ENCODE results near the gene KCNMB2. TPM values are rescaled to one million over a fixed set of nuclear protein-coding genes. Genes with fewer than 3 reads are reported as not detected.

Gene KCNMB2
- total RNA-seq, 1 experiment from 2014 or later, result not detected

DNA sequence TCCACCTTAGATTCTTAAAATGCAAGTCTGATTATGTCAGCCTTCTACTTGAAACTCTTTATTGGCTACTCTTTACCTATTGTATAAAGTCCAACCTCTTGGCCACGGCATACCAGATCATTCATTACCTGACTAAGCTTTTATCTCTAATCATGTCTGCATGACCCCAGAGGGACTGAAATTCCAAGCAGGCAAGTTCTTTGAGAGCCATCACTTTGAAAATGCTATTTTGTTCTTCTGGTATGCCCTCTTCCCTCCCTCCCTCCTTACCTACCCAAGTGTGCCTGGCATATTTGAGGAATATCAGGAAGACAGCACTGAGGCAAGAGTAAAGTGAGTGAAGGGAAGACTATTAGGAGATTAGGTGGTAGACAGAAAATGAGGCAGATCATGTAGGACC, 57.5 kb downstream of the KCNMB2 start:
- Histone ChIP-seq H3K36me3 (ENCODE audit: low read depth, low read length) (no peaks in the 10 kb centered on the region), H3K27ac (ENCODE audit: low read length) (no peak overlapping the region), H3K27me3 (ENCODE audit: low read length) (peaks cover 8% of the 10 kb centered on the region; the same call in 1 of the 2 replicates), H3K4me3 (ENCODE audit: low read length) (no peak overlapping the region), H3F3A (ENCODE audit: low read length, unreplicated experiment) (no peaks in the 10 kb centered on the region), H3K9ac (ENCODE audit: low read length) (no peak overlapping the region), H4K20me1 (ENCODE audit: low read length) (no peaks in the 10 kb centered on the region), H3K9me2 (replicated peaks; ENCODE audit: low read length) (no peaks in the 10 kb centered on the region), H3K4me1 (ENCODE audit: insufficient read depth, low read length) (no peaks in the 10 kb centered on the region), H3K9me3 (ENCODE audit: low read length) (no peaks in the 10 kb centered on the region), H3K4me2 (ENCODE audit: low read length) (no peak overlapping the region), H2AFZ (ENCODE audit: low read length) (no peak overlapping the region), H3K79me2 (ENCODE audit: low read length) (no peaks in the 10 kb centered on the region)
- no peak for DNase-seq
- TF ChIP-seq, protein P1, sequence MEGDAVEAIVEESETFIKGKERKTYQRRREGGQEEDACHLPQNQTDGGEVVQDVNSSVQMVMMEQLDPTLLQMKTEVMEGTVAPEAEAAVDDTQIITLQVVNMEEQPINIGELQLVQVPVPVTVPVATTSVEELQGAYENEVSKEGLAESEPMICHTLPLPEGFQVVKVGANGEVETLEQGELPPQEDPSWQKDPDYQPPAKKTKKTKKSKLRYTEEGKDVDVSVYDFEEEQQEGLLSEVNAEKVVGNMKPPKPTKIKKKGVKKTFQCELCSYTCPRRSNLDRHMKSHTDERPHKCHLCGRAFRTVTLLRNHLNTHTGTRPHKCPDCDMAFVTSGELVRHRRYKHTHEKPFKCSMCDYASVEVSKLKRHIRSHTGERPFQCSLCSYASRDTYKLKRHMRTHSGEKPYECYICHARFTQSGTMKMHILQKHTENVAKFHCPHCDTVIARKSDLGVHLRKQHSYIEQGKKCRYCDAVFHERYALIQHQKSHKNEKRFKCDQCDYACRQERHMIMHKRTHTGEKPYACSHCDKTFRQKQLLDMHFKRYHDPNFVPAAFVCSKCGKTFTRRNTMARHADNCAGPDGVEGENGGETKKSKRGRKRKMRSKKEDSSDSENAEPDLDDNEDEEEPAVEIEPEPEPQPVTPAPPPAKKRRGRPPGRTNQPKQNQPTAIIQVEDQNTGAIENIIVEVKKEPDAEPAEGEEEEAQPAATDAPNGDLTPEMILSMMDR (conservative IDR thresholded peaks at IDR 0.05; ENCODE audit: low read depth, low read length), result no peak
- no peak for TF ChIP-seq EZH2phosphoT487 (IDR thresholded peaks at IDR 0.05; ENCODE audit: borderline replicate concordance, low read length)
- TF ChIP-seq EZH2 (IDR thresholded peaks at IDR 0.05; ENCODE audit: low read length, unreplicated experiment), result no peak
- ChIA-PET CTCF (no interaction called here), POLR2A (ENCODE audit: unreplicated experiment) (no interaction called here)
- intact Hi-C loops (cut with micrococcal nuclease), result no loop called here
- no peak for ATAC-seq
- BruUV-seq (replicated peaks), result no TSS peak

DNA sequence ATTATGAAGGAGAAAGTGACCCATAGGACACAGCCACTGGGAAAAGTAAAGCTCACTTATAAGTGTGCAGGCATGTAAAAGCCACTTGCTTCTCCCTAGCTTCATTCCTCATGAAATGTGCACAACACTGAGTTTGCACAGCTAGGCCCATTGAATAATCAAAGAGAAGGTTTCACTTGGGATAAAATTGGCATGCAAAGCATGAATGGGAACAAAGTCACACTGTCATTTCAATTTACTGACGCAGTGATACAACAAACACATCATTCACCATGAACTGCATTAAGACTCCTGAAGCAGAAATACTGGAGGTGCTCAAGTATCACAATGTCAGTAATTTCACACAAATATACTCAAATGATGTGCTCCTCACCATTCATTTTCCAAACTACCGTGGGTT, 61.1 kb downstream of the KCNMB2 start:
- POLR2A ChIA-PET (ENCODE audit: unreplicated experiment), result no interaction called here
- Histone ChIP-seq H3K4me2 (ENCODE audit: low read length) (no peak overlapping the region), H3K79me2 (ENCODE audit: low read length) (no peaks in the 10 kb centered on the region), H3K9me2 (replicated peaks; ENCODE audit: low read length) (no peaks in the 10 kb centered on the region), H3K36me3 (ENCODE audit: low read depth, low read length) (no peaks in the 10 kb centered on the region), H3K27me3 (ENCODE audit: low read length) (peaks cover 8% of the 10 kb centered on the region; the same call in 1 of the 2 replicates), H3K9me3 (ENCODE audit: low read length) (no peaks in the 10 kb centered on the region), H3K9ac (ENCODE audit: low read length) (no peak overlapping the region), H2AFZ (ENCODE audit: low read length) (no peak overlapping the region), H4K20me1 (ENCODE audit: low read length) (no peaks in the 10 kb centered on the region), H3F3A (ENCODE audit: low read length, unreplicated experiment) (no peaks in the 10 kb centered on the region), H3K27ac (ENCODE audit: low read length) (no peak overlapping the region), H3K4me1 (ENCODE audit: insufficient read depth, low read length) (no peaks in the 10 kb centered on the region), H3K4me3 (ENCODE audit: low read length) (no peak overlapping the region)
- no peak for ATAC-seq
- CTCF ChIA-PET, result no interaction called here
- intact Hi-C loops (cut with micrococcal nuclease), result no loop called here
- no peak for DNase-seq
- TF ChIP-seq, protein P1 (conservative IDR thresholded peaks at IDR 0.05; ENCODE audit: low read depth, low read length), result no peak
- TF ChIP-seq EZH2phosphoT487 (IDR thresholded peaks at IDR 0.05; ENCODE audit: borderline replicate concordance, low read length) (no peak), EZH2 (IDR thresholded peaks at IDR 0.05; ENCODE audit: low read length, unreplicated experiment) (no peak)
- no TSS peak for BruUV-seq (replicated peaks)

DNA sequence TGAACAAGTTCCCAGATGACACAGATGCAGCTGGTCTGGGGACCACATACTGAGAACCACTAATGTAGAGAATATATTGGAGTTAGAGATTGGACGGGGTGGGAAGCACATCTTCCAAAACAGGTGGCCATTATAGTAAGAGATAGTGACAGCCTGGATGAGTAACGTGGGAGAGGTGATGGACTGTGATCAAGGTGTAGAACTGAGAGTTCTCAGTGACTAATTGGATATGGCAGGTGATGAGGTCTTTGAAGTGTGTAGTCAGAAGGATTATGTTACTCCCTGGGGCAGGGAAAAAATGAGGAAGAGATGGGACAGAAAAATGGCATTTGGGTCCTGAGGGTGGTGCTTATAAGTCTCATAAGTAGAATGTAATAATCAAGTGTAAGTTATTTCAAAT, 66.6 kb downstream of the KCNMB2 start:
- Histone ChIP-seq H3K4me2 (ENCODE audit: low read length) (no peak overlapping the region), H3K9me3 (ENCODE audit: low read length) (no peaks in the 10 kb centered on the region), H3K79me2 (ENCODE audit: low read length) (no peaks in the 10 kb centered on the region), H3K27me3 (ENCODE audit: low read length) (0 out of 2 replicates have a peak, but pooled peaks cover 5% of the 10 kb centered on the region), H3K27ac (ENCODE audit: low read length) (no peak overlapping the region), H3F3A (ENCODE audit: low read length, unreplicated experiment) (no peaks in the 10 kb centered on the region), H3K9ac (ENCODE audit: low read length) (no peak overlapping the region), H4K20me1 (ENCODE audit: low read length) (no peaks in the 10 kb centered on the region), H3K4me3 (ENCODE audit: low read length) (no peak overlapping the region), H2AFZ (ENCODE audit: low read length) (no peak overlapping the region), H3K36me3 (ENCODE audit: low read depth, low read length) (no peaks in the 10 kb centered on the region), H3K4me1 (ENCODE audit: insufficient read depth, low read length) (no peaks in the 10 kb centered on the region), H3K9me2 (replicated peaks; ENCODE audit: low read length) (no peaks in the 10 kb centered on the region)
- no peak for DNase-seq
- ChIA-PET CTCF (no interaction called here), POLR2A (ENCODE audit: unreplicated experiment) (no interaction called here)
- TF ChIP-seq EZH2 (IDR thresholded peaks at IDR 0.05; ENCODE audit: low read length, unreplicated experiment), result no peak
- no peak for TF ChIP-seq EZH2phosphoT487 (IDR thresholded peaks at IDR 0.05; ENCODE audit: borderline replicate concordance, low read length)
- TF ChIP-seq, protein P1 (conservative IDR thresholded peaks at IDR 0.05; ENCODE audit: low read depth, low read length), result no peak
- no TSS peak for BruUV-seq (replicated peaks)
- ATAC-seq, result no peak
- intact Hi-C loops (cut with micrococcal nuclease), result no loop called here
